Gastrocnemius medialis (tissue), 4 donors: Measurements from ENCODE around the gene CRACDL. TPM values are rescaled to one million over a fixed set of nuclear protein-coding genes. Genes with fewer than 3 reads are reported as not detected.

Source experiments
- ATAC-seq, 2 donors: fragments of 150-250 bp; one replicate each; pipeline ENCODE4 v1.9.1; 2016
- DNase-seq, 2 donors: peaks; one replicate each; pipeline ENCODE4 v3.0.0-alpha.2; 2019
- H3K27ac ChIP-seq, 4 donors: fragments of 200-600 bp; sonication (generic); 1 replicate in 1 of 4; 2 replicates in 3 of 4; pipeline ENCODE4 v1.5.1; 2016 to 2018; ENCODE audit warnings: mild to moderate bottlenecking in 2 of 4, moderate library complexity in 1 of 4
- H3K27me3 ChIP-seq, 3 donors: fragments of 200-600 bp; sonication (generic) in 2 of 3; 1 replicate in 1 of 3; 2 replicates in 2 of 3; pipeline versions ENCODE4 v1.5.1 to v1.6.0; 2016 to 2019; ENCODE audit warnings: mild to moderate bottlenecking in 1 of 3, moderate library complexity in 1 of 3
- H3K36me3 ChIP-seq, 2 donors: fragments of 200-600 bp; sonication (generic) in 1 of 2; one replicate each; pipeline ENCODE4 v1.5.1; 2017 to 2018
- H3K4me1 ChIP-seq, 2 donors: fragments of 200-600 bp; sonication (generic) in 1 of 2; one replicate each; pipeline ENCODE4 v1.5.1; 2016 to 2017; ENCODE audit warnings: mild to moderate bottlenecking in 2 of 2
- H3K4me3 ChIP-seq, 4 donors: fragments of 200-600 bp; sonication (generic) in 3 of 4; 1 replicate in 1 of 4; 2 replicates in 3 of 4; pipeline ENCODE4 v1.5.1; 2016 to 2019; ENCODE audit warnings: mild to moderate bottlenecking in 2 of 4
- H3K9me3 ChIP-seq, 3 donors: fragments of 200-600 bp; sonication (generic) in 2 of 3; 1 replicate in 1 of 3; 2 replicates in 2 of 3; pipeline ENCODE4 v1.5.1; 2016 to 2019
- CTCF ChIP-seq, 5 experiments: fragments of 450-650 bp in 3 of 5; fragments of 200-600 bp in 2 of 5; sonication (generic) in 2 of 5; IDR thresholded peaks in 4 of 5; conservative IDR thresholded peaks in 1 of 5; 1 replicate in 4 of 5; 2 replicates in 1 of 5; pipeline ENCODE4 v1.5.1; 2016 to 2019; ENCODE audit warnings: antibody characterized with exemption in 5 of 5, mild to moderate bottlenecking in 3 of 5, moderate library complexity in 3 of 5
- POLR2A ChIP-seq, 2 donors: fragments of 450-650 bp; IDR thresholded peaks; one replicate each; pipeline ENCODE4 v1.6.1; 2017; ENCODE audit warnings: antibody characterized with exemption in 2 of 2, mild to moderate bottlenecking in 2 of 2, moderate library complexity in 2 of 2
- in situ Hi-C, 4 donors: fragments of 200-750 bp; cut with MboI; loops; one replicate each; pipeline versions ENCODE4 v1.15.0 to v1.8.0; 2017; ENCODE audit warnings: low sequenced_read_pairs in 4 of 4
- intact Hi-C: fragments of 100-400 bp; cut with DNase I; formaldehyde crosslinking; loops from one replicate; pipeline ENCODE4 v1.15.1; 2023; ENCODE audit warnings: low total_unique reads
- total RNA-seq, 4 donors: library from RNA; depleted of rRNA; stranded (reverse); fragments of >200 nt; gene quantifications; one replicate each; pipeline versions ENCODE4 v1.1.0 to v1.2.3, GENCODE V29; 2016

CRACDL gene
- total RNA-seq, 4 donors from 2014 or later: 0.71 to 18.2 (median 2.9) TPM

GRCh38 chr2:98944775-98945174 is 8.8 kb upstream of the CRACDL start:
- H3K4me1 ChIP-seq: no peaks in the 10 kb centered on the region
- no peaks in the 10 kb centered on the region for H3K36me3 ChIP-seq
- no peak overlapping the region for H3K27ac ChIP-seq
- intact Hi-C loops (no loop called here), in situ Hi-C loops (no loop called here)
- ATAC-seq (no peak), DNase-seq (no peak)
- H3K9me3 ChIP-seq: no peaks in the 10 kb centered on the region
- TF ChIP-seq CTCF (IDR thresholded peaks at IDR 0.05 in 4 of 5, conservative IDR thresholded peaks at IDR 0.05 in 1 of 5) (no peak), POLR2A (IDR thresholded peaks at IDR 0.05) (no peak)
- H3K4me3 ChIP-seq: no peak overlapping the region
- no peaks in the 10 kb centered on the region for H3K27me3 ChIP-seq

- Histone ChIP-seq H3K27ac (no peak overlapping the region), H3K9me3 (no peaks in the 10 kb centered on the region), H3K4me1 (peaks cover 0 to 5% of the 10 kb centered on the region in 2 donors), H3K36me3 (no peaks in the 10 kb centered on the region), H3K27me3 (peaks cover 4 to 27% (median 13%) of the 10 kb centered on the region in 3 donors), H3K4me3 (no peak overlapping the region)
- intact Hi-C loops (no loop called here), in situ Hi-C loops (no loop called here)
- ATAC-seq (no peak), DNase-seq (no peak)
- no peak for TF ChIP-seq POLR2A (IDR thresholded peaks at IDR 0.05)
- TF ChIP-seq CTCF (IDR thresholded peaks at IDR 0.05 in 4 of 5, conservative IDR thresholded peaks at IDR 0.05 in 1 of 5): no peak
Measured at GRCh38 chr2:98940102-98940501, 4.1 kb upstream of the CRACDL start.

GRCh38 chr2:98937906-98938305 is 1.9 kb upstream of the CRACDL start:
- in situ Hi-C loops (no loop called here), intact Hi-C loops (no loop called here)
- TF ChIP-seq POLR2A (IDR thresholded peaks at IDR 0.05) (no peak), CTCF (IDR thresholded peaks at IDR 0.05 in 4 of 5, conservative IDR thresholded peaks at IDR 0.05 in 1 of 5) (no peak)
- ATAC-seq (no peak), DNase-seq (no peak)
- H3K9me3 ChIP-seq: no peaks in the 10 kb centered on the region
- H3K4me1 ChIP-seq: peaks cover 0 to 5% of the 10 kb centered on the region in 2 donors
- no peak overlapping the region for H3K27ac ChIP-seq
- H3K27me3 ChIP-seq: peaks cover 4 to 35% (median 22%) of the 10 kb centered on the region in 3 donors
- H3K36me3 ChIP-seq: no peaks in the 10 kb centered on the region
- no peak overlapping the region for H3K4me3 ChIP-seq

GRCh38 chr2:98936353-98937351 is 627 bp upstream of the CRACDL start:
- DNase-seq (no peak), ATAC-seq (no peak)
- intact Hi-C loops: no loop called here
- H3K27me3 ChIP-seq: peaks cover 4 to 35% (median 22%) of the 10 kb centered on the region in 3 donors
- H3K36me3 ChIP-seq: no peaks in the 10 kb centered on the region
- in situ Hi-C loops: no loop called here
- no peaks in the 10 kb centered on the region for H3K9me3 ChIP-seq
- no peak for TF ChIP-seq POLR2A (IDR thresholded peaks at IDR 0.05)
- peak overlapping the region; percentile 29 to 45 (median 40) for H3K4me3 ChIP-seq
- H3K4me1 ChIP-seq: peaks cover 0 to 5% of the 10 kb centered on the region in 2 donors
- H3K27ac ChIP-seq: no peak overlapping the region

GRCh38 chr2:98935111-98935770 is 784 bp downstream of the CRACDL start:
- Histone ChIP-seq H3K9me3 (no peaks in the 10 kb centered on the region), H3K27me3 (peaks cover 4 to 35% (median 22%) of the 10 kb centered on the region in 3 donors), H3K36me3 (no peaks in the 10 kb centered on the region), H3K27ac (no peak overlapping the region), H3K4me3 (peak overlapping the region; percentile 32 to 50 (median 46)), H3K4me1 (peaks cover 0 to 5% of the 10 kb centered on the region in 2 donors)
- no peak for DNase-seq
- in situ Hi-C loops (no loop called here), intact Hi-C loops (no loop called here)
- no peak for ATAC-seq
- TF ChIP-seq POLR2A (IDR thresholded peaks at IDR 0.05) (no peak), CTCF (IDR thresholded peaks at IDR 0.05 in 4 of 5, conservative IDR thresholded peaks at IDR 0.05 in 1 of 5) (no peak)
